HL-60/S4 treated with retinoic acid at 250 ng/mL for 4 days and 3 days (cell line): ENCODE results near the gene KRT5.
"Not testable (repeated sequence)": the region's sequence is repeated elsewhere in the genome, so short reads cannot be mapped to it uniquely, and the experiment has no call there.

Source experiments
- in situ Hi-C: fragments of 300-500 bp; cut with MboI; formaldehyde crosslinking; loops from 2 replicates; pipeline ENCODE4 v1.7.0; 2022; ENCODE audit warnings: low sequenced_read_pairs

Gene KRT5

GRCh38 chr12:52497975-52498374 lies 22.2 kb downstream of the KRT5 start:
- in situ Hi-C loops: no loop called here

- in situ Hi-C loops: no loop called here
Observed at GRCh38 chr12:52496590-52497071, 23.6 kb downstream of the KRT5 start.

GRCh38 chr12:52496054-52496453 lies 24.1 kb downstream of the KRT5 start:
- in situ Hi-C loops: no loop called here

- in situ Hi-C loops: no loop called here
Observed at GRCh38 chr12:52495389-52495788, 24.8 kb downstream of the KRT5 start.

- in situ Hi-C loops: no loop called here
Observed at GRCh38 chr12:52494518-52494917, 25.7 kb downstream of the KRT5 start.

- in situ Hi-C loops: no loop called here
Observed at GRCh38 chr12:52494100-52494499, 26.1 kb downstream of the KRT5 start.

- in situ Hi-C loops: no loop called here
Observed at GRCh38 chr12:52493172-52493571, 27.0 kb downstream of the KRT5 start, which contains the start of gene KRT6A. Gene KRT6A, minus strand, starts transcription at chr12:52493257. Its CDS starts 69 bp downstream, at chr12:52493188.

GRCh38 chr12:52492405-52492804 lies 27.8 kb downstream of the KRT5 start:
- in situ Hi-C loops: not testable (repeated sequence)

- in situ Hi-C loops: not testable (repeated sequence)
Observed at GRCh38 chr12:52491495-52491894, 28.7 kb downstream of the KRT5 start.

GRCh38 chr12:52488736-52489135 lies 31.5 kb downstream of the KRT5 start:
- in situ Hi-C loops: no loop called here

- in situ Hi-C loops: not testable (repeated sequence)
Observed at GRCh38 chr12:52487744-52488443, 32.3 kb downstream of the KRT5 start.

- in situ Hi-C loops: no loop called here
Observed at GRCh38 chr12:52487211-52487610, 33.0 kb downstream of the KRT5 start.

- in situ Hi-C loops: no loop called here
Observed at GRCh38 chr12:52486166-52487105, 33.8 kb downstream of the KRT5 start.

GRCh38 chr12:52480073-52480472 lies 40.1 kb downstream of the KRT5 start:
- in situ Hi-C loops: no loop called here

- in situ Hi-C loops: no loop called here
Observed at GRCh38 chr12:52477651-52478050, 42.5 kb downstream of the KRT5 start.

- in situ Hi-C loops: no loop called here
Observed at GRCh38 chr12:52474212-52474611, 46.0 kb downstream of the KRT5 start.

GRCh38 chr12:52473768-52474167 lies 46.4 kb downstream of the KRT5 start, which contains the start of gene KRT6C:
Gene KRT6C, minus strand, starts transcription at chr12:52473805. Its CDS starts 68 bp downstream, at chr12:52473737.
- in situ Hi-C loops: no loop called here

GRCh38 chr12:52469853-52470252 lies 50.3 kb downstream of the KRT5 start:
- in situ Hi-C loops: no loop called here

- in situ Hi-C loops: no loop called here
Observed at GRCh38 chr12:52464897-52465296, 55.3 kb downstream of the KRT5 start.
